ENCODE results near the gene MAGEB2.

MAGEB2 gene

GRCh38 chrX:30246769-30247489 lies 31.6 kb downstream of the MAGEB2 start, which contains the start of gene MAGEB1:
MAGEB1 (plus strand) TSS chrX:30247146; CDS start chrX:30250494, 3,348 bp downstream.
- no peak for TF ChIP-seq CTCF (IDR thresholded peaks at IDR 0.05)

GRCh38 chrX:30248854-30249253 lies 33.5 kb downstream of the MAGEB2 start:
- TF ChIP-seq CTCF (IDR thresholded peaks at IDR 0.05) = no peak

- TF ChIP-seq CTCF (IDR thresholded peaks at IDR 0.05) = no peak
Observed at GRCh38 chrX:30253257-30253656, 37.9 kb downstream of the MAGEB2 start.

- no peak for TF ChIP-seq CTCF (IDR thresholded peaks at IDR 0.05)
Observed at GRCh38 chrX:30259927-30260326, 44.6 kb downstream of the MAGEB2 start.

- TF ChIP-seq CTCF (IDR thresholded peaks at IDR 0.05) = no peak
Observed at GRCh38 chrX:30261012-30261411, 45.6 kb downstream of the MAGEB2 start.

GRCh38 chrX:30262763-30263162 lies 47.4 kb downstream of the MAGEB2 start:
- TF ChIP-seq CTCF (IDR thresholded peaks at IDR 0.05) = no peak

All from LNCAP (cell line).